Heart left ventricle (tissue), 16 donors: ENCODE measurements around the gene TRIM14. TPM values are rescaled to one million over a fixed set of nuclear protein-coding genes. Genes with fewer than 3 reads are reported as not detected.
"Not testable (repeated sequence)": the region's sequence is repeated elsewhere in the genome, so short reads cannot be mapped to it uniquely, and the experiment has no call there.

Experiments used
- ATAC-seq, 4 donors: fragments of 200-7000 bp; cut with Tn5 transposase; one replicate each; pipeline ENCODE4 v1.9.1; 2020 to 2022; ENCODE audit warnings: moderate library complexity in 4 of 4, mild to moderate bottlenecking in 3 of 4, moderate number of reproducible peaks in 1 of 4
- DNase-seq, 5 donors: peaks; one replicate each; pipeline ENCODE4 v3.0.0-alpha.2; 2020
- H3K27ac ChIP-seq, 12 donors: fragments of 200-600 bp; sonication (generic) in 4 of 12; one replicate each; pipeline versions ENCODE4 v1.5.0 to v1.8.0; 2016 to 2022; ENCODE audit warnings: mild to moderate bottlenecking in 2 of 12
- H3K27me3 ChIP-seq, 9 donors: fragments of 200-600 bp; sonication (generic) in 2 of 9; one replicate each; pipeline versions ENCODE4 v1.5.1 to v1.8.0; 2016 to 2022; ENCODE audit warnings: mild to moderate bottlenecking in 3 of 9
- H3K36me3 ChIP-seq, 9 donors: fragments of 200-600 bp; sonication (generic) in 2 of 9; one replicate each; pipeline versions ENCODE4 v1.5.0 to v1.8.0; 2018 to 2022; ENCODE audit warnings: mild to moderate bottlenecking in 2 of 9
- H3K4me1 ChIP-seq, 12 donors: fragments of 200-600 bp; sonication (generic) in 4 of 12; one replicate each; pipeline versions ENCODE4 v1.5.0 to v1.8.0; 2016 to 2022; ENCODE audit warnings: mild to moderate bottlenecking in 3 of 12
- H3K4me3 ChIP-seq, 12 donors: fragments of 200-600 bp; sonication (generic) in 4 of 12; one replicate each; pipeline versions ENCODE4 v1.5.0 to v1.8.0; 2017 to 2022; ENCODE audit warnings: mild to moderate bottlenecking in 9 of 12, moderate library complexity in 4 of 12
- H3K9me3 ChIP-seq, 12 donors: fragments of 200-600 bp; sonication (generic) in 4 of 12; one replicate each; pipeline versions ENCODE4 v1.5.0 to v1.8.0; 2016 to 2022; ENCODE audit warnings: mild to moderate bottlenecking in 1 of 12
- POLR2A ChIP-seq, 2 donors: fragments of 450-650 bp; IDR thresholded peaks; one replicate each; pipeline ENCODE4 v1.6.1; 2017; ENCODE audit warnings: antibody characterized with exemption in 2 of 2, mild to moderate bottlenecking in 2 of 2, moderate library complexity in 2 of 2
- WGBS, 4 donors: extraction: QIAGEN DNeasy Blood & Tissue Kit in 2 of 4; methylation state at CpG; one replicate each; pipeline versions ENCODE4 v1.1.5 to v1.1.7; 2013 to 2018; 5-methylcytosine and 5-hydroxymethylcytosine counted together
- intact Hi-C, 10 donors: fragments of 100-400 bp; cut with DNase I; formaldehyde crosslinking; loops; one replicate each; pipeline versions ENCODE4 v1.11.1 to v1.14.2; 2022
- polyA plus RNA-seq, 2 donors: library from polyadenylated mRNA; stranded (reverse); fragments of 200-250 nt; gene quantifications; one replicate each; pipeline ENCODE4 v1.2.3, GENCODE V29; 2013
- total RNA-seq, 9 donors: library from RNA; depleted of rRNA in 2 of 9; stranded (reverse); fragments of >200 nt in 2 of 9; fragmentation: NEBNext Ultra II Directional in 3 of 9; extraction: Animal tissue kit (Norgen Biotek cat#: 25700) in 3 of 9; gene quantifications; one replicate each; pipeline versions ENCODE4 v1.1.0 to v1.2.4, GENCODE V29; 2016 to 2023
- TF ChIP-seq, protein P1 (sequence below), 12 donors: fragments of 200-600 bp; sonication (generic) in 4 of 12; IDR thresholded peaks; one replicate each; pipeline versions ENCODE4 v1.5.0 to v1.8.0; 2018 to 2022; ENCODE audit warnings: antibody characterized with exemption in 12 of 12, mild to moderate bottlenecking in 5 of 12
- donor health status: ischemic (EF 13 %, LVEDD 7.1; RV severe dilation, severe dysfunction).
- donor health status: healthy with polysubstance abuse.
- donor health status: DM: no; HTN: yes; CAD: no.
- donor health status: DM: no; HTN: no; CAD: no.
- donor health status: ischemic (EF 25% LVEDD 6.9; RV normal size, moderate dysfunction).
- donor health status: ischemic (EF 25% LVEDD 5.7; RV mildly dilated, moderate dysfunction).
- donor health status: healthy.
- donor health status: DM: yes; HTN: yes; CAD: no.
- donor health status: ischemic (EF 35%, LVEDD 5.7; RV mildly dilated, moderate dysfunction).
- donor health status: nonischemic (EF 11% LVEDD 7.7; RV severe dilation, severe dysfunction).
- donor health status: DM: yes; HTN: yes; CAD: no.
- donor health status: PGD.
- donor health status: ischemic (EF 29% LVEDD 5.4; RV normal size, mild dysfunction).
- donor health status: nonischemic (EF 23%, LVEDD 6.1; RV moderate dilation, normal function).

Gene TRIM14
- total and polyA plus RNA-seq, 11 donors, result 0.89 to 20.8 (median 1.9) TPM

DNA sequence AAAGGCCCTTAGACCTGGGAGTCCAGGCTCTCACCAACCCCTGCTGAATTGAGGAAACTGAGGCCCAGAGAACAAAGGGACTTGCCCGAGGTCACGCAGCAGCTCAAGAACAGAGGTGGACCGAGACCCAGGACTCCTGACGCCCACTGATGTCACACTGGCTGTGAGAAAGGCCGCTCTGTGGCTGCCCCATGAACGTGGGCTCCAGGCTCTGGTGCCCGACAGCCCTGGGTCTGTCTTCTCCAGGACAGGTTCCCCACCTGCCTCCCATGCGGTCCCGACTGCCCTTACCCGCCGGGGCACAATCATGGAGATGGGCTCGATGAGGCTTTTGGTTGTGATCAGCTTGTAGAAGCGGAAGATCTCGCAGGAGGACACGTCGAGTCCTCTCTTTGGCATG is 9.3 kb upstream of the TRIM14 start:
- H3K9me3 ChIP-seq, result no peaks in the 10 kb centered on the region
- intact Hi-C loops, result no loop called here
- ATAC-seq (no peak), DNase-seq (no peak)
- peaks cover 0 to 20% (median 0%) of the 10 kb centered on the region in 12 donors for H3K4me1 ChIP-seq
- peaks cover 0 to 16% (median 0%) of the 10 kb centered on the region in 9 donors for H3K36me3 ChIP-seq
- H3K27me3 ChIP-seq, result no peaks in the 10 kb centered on the region
- no peak overlapping the region for H3K4me3 ChIP-seq
- WGBS, 4 donors, result 94 to 99% (median 96%) methylated on average over 11 to 16 of the region's 16 CpGs
- peak overlapping the region in 1 of 12 donors; percentile 75 for H3K27ac ChIP-seq
- TF ChIP-seq POLR2A (IDR thresholded peaks at IDR 0.05), result no peak
- TF ChIP-seq, protein P1, sequence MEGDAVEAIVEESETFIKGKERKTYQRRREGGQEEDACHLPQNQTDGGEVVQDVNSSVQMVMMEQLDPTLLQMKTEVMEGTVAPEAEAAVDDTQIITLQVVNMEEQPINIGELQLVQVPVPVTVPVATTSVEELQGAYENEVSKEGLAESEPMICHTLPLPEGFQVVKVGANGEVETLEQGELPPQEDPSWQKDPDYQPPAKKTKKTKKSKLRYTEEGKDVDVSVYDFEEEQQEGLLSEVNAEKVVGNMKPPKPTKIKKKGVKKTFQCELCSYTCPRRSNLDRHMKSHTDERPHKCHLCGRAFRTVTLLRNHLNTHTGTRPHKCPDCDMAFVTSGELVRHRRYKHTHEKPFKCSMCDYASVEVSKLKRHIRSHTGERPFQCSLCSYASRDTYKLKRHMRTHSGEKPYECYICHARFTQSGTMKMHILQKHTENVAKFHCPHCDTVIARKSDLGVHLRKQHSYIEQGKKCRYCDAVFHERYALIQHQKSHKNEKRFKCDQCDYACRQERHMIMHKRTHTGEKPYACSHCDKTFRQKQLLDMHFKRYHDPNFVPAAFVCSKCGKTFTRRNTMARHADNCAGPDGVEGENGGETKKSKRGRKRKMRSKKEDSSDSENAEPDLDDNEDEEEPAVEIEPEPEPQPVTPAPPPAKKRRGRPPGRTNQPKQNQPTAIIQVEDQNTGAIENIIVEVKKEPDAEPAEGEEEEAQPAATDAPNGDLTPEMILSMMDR (IDR thresholded peaks at IDR 0.05), result no peak

DNA sequence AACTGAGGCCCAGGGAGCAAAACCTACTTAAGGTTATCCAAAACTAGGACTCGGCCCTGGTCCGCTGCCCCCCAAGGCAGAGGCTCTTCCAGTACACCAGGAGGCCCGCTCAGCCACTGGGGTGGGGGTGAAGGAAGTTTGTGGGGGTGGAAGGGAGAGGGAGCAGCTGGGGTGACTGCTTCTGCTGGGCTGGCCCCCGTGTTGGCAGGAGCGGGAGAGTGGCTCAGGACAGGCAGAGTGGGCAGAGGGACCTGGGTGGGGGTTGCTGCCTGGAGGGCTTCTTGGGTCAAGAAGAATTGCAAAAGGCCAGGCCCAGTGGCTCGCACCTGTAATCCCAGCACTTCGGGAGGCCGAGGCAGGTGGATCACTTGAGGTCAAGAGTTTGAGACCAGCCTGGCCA is 8.2 kb upstream of the TRIM14 start:
- Histone ChIP-seq H3K4me1 (peaks cover 0 to 21% (median 0%) of the 10 kb centered on the region in 12 donors), H3K27ac (no peak overlapping the region), H3K9me3 (no peaks in the 10 kb centered on the region), H3K4me3 (no peak overlapping the region), H3K36me3 (peaks cover 0 to 10% (median 0%) of the 10 kb centered on the region in 9 donors), H3K27me3 (no peaks in the 10 kb centered on the region)
- ATAC-seq, result no peak
- WGBS, 4 donors, result 94 to 99% (median 97%) methylated on average over 8 of the region's 8 CpGs
- TF ChIP-seq, protein P1 (IDR thresholded peaks at IDR 0.05), result no peak
- TF ChIP-seq POLR2A (IDR thresholded peaks at IDR 0.05), result no peak
- intact Hi-C loops, result no loop called here
- no peak for DNase-seq

DNA sequence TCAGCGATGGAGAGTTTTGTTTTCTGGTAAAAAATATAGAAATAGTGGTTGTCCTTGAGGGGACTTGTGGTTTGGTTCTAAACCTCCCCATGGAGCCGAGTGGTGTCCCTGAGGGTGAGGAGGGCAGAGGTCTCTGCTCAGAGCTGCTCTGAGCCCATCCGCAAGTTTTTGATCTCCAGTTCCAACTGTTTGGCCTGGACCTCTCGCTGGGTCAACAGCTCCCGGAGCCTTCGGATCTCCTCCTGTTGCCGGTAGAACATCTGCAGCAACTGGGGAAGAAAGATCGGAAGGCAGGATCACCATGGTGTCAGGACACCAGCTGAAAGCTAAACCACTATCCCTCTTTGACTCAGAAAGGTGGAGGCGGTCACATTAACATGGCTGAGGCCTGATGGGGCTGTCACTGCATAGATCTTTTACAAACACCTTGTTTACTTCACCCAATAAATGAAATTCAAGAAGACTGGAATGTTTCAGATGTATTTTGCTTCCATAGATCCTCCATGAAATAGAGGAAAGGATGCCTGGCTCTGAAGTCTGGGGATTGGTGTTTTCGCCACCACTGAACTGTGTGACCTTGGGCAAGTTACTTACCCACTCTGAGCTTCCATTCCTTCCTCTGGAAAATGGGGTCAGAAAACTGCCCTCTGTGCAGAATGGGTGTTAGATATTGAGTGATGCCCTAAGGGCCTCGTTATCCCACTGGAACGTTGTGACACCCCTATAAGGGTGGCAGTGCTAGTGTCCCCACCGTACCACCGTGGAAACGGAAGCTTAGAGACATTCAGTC is 5.8 kb upstream of the TRIM14 start:
- DNase-seq (no peak), ATAC-seq (no peak)
- Histone ChIP-seq H3K4me1 (peaks cover 0 to 43% (median 2%) of the 10 kb centered on the region in 12 donors), H3K36me3 (peaks cover 0 to 5% (median 0%) of the 10 kb centered on the region in 9 donors), H3K4me3 (no peak overlapping the region), H3K27me3 (no peaks in the 10 kb centered on the region), H3K9me3 (no peaks in the 10 kb centered on the region), H3K27ac (no peak overlapping the region)
- TF ChIP-seq POLR2A (IDR thresholded peaks at IDR 0.05), result no peak
- TF ChIP-seq, protein P1 (IDR thresholded peaks at IDR 0.05), result no peak
- intact Hi-C loops, result no loop called here
- WGBS, 4 donors, result 89 to 97% (median 92%) methylated on average over 15 of the region's 15 CpGs

DNA sequence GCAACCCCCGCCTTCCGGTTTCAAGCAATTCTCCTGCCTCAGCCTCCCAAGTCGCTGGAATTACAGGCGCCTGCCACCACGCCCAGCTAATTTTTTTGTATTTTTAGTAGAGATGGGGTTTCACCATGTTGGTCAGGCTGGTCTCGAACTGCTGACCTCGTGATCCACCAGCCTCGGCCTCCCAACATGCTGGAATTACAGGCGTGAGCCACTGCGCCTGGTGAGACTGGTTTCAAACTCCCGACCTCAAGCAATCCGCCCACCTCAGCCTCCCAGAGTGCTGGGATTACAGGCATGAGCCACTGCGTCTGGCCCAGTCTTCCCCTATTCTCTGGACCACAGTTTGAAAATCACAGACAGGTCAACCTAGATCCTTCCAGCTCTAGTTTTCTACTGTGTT is 5.1 kb upstream of the TRIM14 start:
- intact Hi-C loops, ATAC-seq: not testable (repeated sequence)
- 91 to 97% (median 95%) methylated on average over 13 of the region's 13 CpGs for WGBS, 4 donors

More for the DNA sequence above, 5.1 kb upstream of the TRIM14 start:
- H3K9me3 ChIP-seq, H3K27me3 ChIP-seq, H3K27ac ChIP-seq, H3K4me3 ChIP-seq, DNase-seq, H3K36me3 ChIP-seq: not testable (repeated sequence)
- peaks cover 0 to 43% (median 5%) of the 10 kb centered on the region in 12 donors for H3K4me1 ChIP-seq
